HG02610 (cell line): ENCODE measurements around the gene CDH24.

Experiments used
- ATAC-seq: cut with Tn5 transposase; IDR thresholded peaks from one replicate; pipeline ENCODE4 v1.9.1; 2021; ENCODE audit warnings: mild to moderate bottlenecking, moderate library complexity; ENCODE audit not compliant: unreplicated experiment

Gene CDH24

GRCh38 chr14:23090254-23090636 lies 32.9 kb upstream of the CDH24 start:
- no peak for ATAC-seq

GRCh38 chr14:23089498-23090253 lies 32.4 kb upstream of the CDH24 start:
- ATAC-seq = no peak

- no peak for ATAC-seq
Measured at GRCh38 chr14:23086565-23086964, 29.2 kb upstream of the CDH24 start.

- ATAC-seq = no peak
Measured at GRCh38 chr14:23085458-23085857, 28.1 kb upstream of the CDH24 start.

- ATAC-seq = no peak
Measured at GRCh38 chr14:23080474-23080873, 23.2 kb upstream of the CDH24 start.

GRCh38 chr14:23079716-23080115 lies 22.4 kb upstream of the CDH24 start:
- ATAC-seq = no peak

- ATAC-seq = no peak
Measured at GRCh38 chr14:23078692-23079116, 21.4 kb upstream of the CDH24 start.

- ATAC-seq = no peak
Measured at GRCh38 chr14:23077962-23078361, 20.6 kb upstream of the CDH24 start.

GRCh38 chr14:23076785-23077408 lies 19.6 kb upstream of the CDH24 start:
- peak; percentile 43 for ATAC-seq

GRCh38 chr14:23074906-23075305 lies 17.6 kb upstream of the CDH24 start:
- ATAC-seq = no peak

- ATAC-seq = no peak
Measured at GRCh38 chr14:23071921-23072539, 14.7 kb upstream of the CDH24 start.

- peak; percentile 95 for ATAC-seq
Measured at GRCh38 chr14:23071244-23071920, 14.1 kb upstream of the CDH24 start.

- ATAC-seq = no peak
Measured at GRCh38 chr14:23070262-23071129, 13.2 kb upstream of the CDH24 start.

- ATAC-seq = no peak
Measured at GRCh38 chr14:23069413-23069806, 12.1 kb upstream of the CDH24 start.

GRCh38 chr14:23068789-23069412 lies 11.6 kb upstream of the CDH24 start:
- peak; percentile 57 for ATAC-seq

- no peak for ATAC-seq
Measured at GRCh38 chr14:23067847-23068788, 10.8 kb upstream of the CDH24 start.

GRCh38 chr14:23066855-23067744 lies 9.8 kb upstream of the CDH24 start:
- ATAC-seq = no peak

- no peak for ATAC-seq
Measured at GRCh38 chr14:23066368-23066767, 9.0 kb upstream of the CDH24 start.
